GM12878 (cell line): ENCODE results near the gene RAD23B. TPM values are rescaled to one million over a fixed set of nuclear protein-coding genes. Genes with fewer than 3 reads are reported as not detected.

Experiments used
- ATAC-seq: fragments of 200-7000 bp; cut with Tn5 transposase; 3 replicates; pipeline ENCODE4 v1.9.1; 2020; ENCODE audit warnings: mild to moderate bottlenecking, moderate library complexity
- BruUV-seq: library from RNA; stranded (reverse); fragments of 400-500 nt; replicated peaks from 2 replicates; lab custom pipeline; 2021; lab: Mats Ljungman, UMichigan
- CTCF ChIA-PET: fragments of 300-600 bp; sonication (Branson Sonifier 250); formaldehyde crosslinking; extraction: SDS; loops from one replicate; lab custom pipeline; 2021; ENCODE audit warnings: inconsistent platforms; lab: Yijun Ruan, JAX
- POLR2A ChIA-PET: fragments of 350-600 bp; formaldehyde crosslinking; extraction: SDS; loops from one replicate; lab custom pipeline; 2021; ENCODE audit warnings: inconsistent platforms; lab: Charles Lee
- RAD21 ChIA-PET: fragments of 300-600 bp; sonication (Branson Sonifier 250); formaldehyde crosslinking; loops from one replicate; lab custom pipeline; 2023; ENCODE audit warnings: antibody characterized with exemption; ENCODE audit not compliant: unreplicated experiment; lab: Charles Lee
- SMC1A ChIA-PET: fragments of 300-600 bp; sonication (Branson Sonifier 250); formaldehyde crosslinking; loops from one replicate; lab custom pipeline; 2023; ENCODE audit not compliant: unreplicated experiment, uncharacterized antibody; lab: Charles Lee
- DNase-seq: peaks from one replicate; pipeline ENCODE4 v3.0.0-alpha.2; 2011; ENCODE audit warnings: low read depth, low spot score
- FAIRE-seq: peaks from 3 replicates; lab custom pipeline; 2011; peaks lifted over from hg19 to GRCh38; lab: Jason Lieb, UNC
- H2AFZ ChIP-seq: 2 replicates; pipeline ENCODE4 v1.6.0; 2011; ENCODE audit warnings: low read depth, low read length, control low read depth; ENCODE audit not compliant: control insufficient read depth
- H3K27ac ChIP-seq: 2 replicates; pipeline ENCODE4 v1.5.1; 2011; ENCODE audit warnings: control low read depth; ENCODE audit not compliant: control insufficient read depth, insufficient read depth
- H3K27me3 ChIP-seq, 2 experiments: replicated peaks in 1 of 2; 2 replicates each; pipeline versions ENCODE4 v1.6.0 to v1.6.1; 2011; ENCODE audit warnings: low read length in 1 of 2; ENCODE audit not compliant: control insufficient read depth in 2 of 2, insufficient read depth in 2 of 2
- H3K36me3 ChIP-seq, 2 experiments: 2 replicates each; pipeline ENCODE4 v1.5.1; 2011; ENCODE audit warnings: low read length in 1 of 2; ENCODE audit not compliant: control insufficient read depth in 2 of 2, insufficient read depth in 2 of 2
- H3K4me1 ChIP-seq: 2 replicates; pipeline ENCODE4 v1.6.1; 2011; ENCODE audit warnings: mild to moderate bottlenecking, low read length, moderate library complexity, mixed read lengths; ENCODE audit not compliant: control insufficient read depth, insufficient read depth
- H3K4me2 ChIP-seq: 2 replicates; pipeline ENCODE4 v1.6.0; 2011; ENCODE audit warnings: control low read depth; ENCODE audit not compliant: control insufficient read depth, insufficient read depth
- H3K4me3 ChIP-seq: fragments of 200-600 bp; sonication (generic); 2 replicates; pipeline ENCODE4 v1.5.1; 2016
- H3K79me2 ChIP-seq: 2 replicates; pipeline ENCODE4 v1.6.0; 2011; ENCODE audit warnings: low read length; ENCODE audit not compliant: control insufficient read depth, insufficient read depth
- H3K9ac ChIP-seq: 2 replicates; pipeline ENCODE4 v1.8.0; 2011; ENCODE audit warnings: low read length, control low read depth, mixed read lengths; ENCODE audit not compliant: control insufficient read depth, insufficient read depth
- H3K9me3 ChIP-seq: replicated peaks from 3 replicates; pipeline ENCODE4 v1.5.1; 2011; ENCODE audit warnings: mild to moderate bottlenecking, low read length; ENCODE audit not compliant: control insufficient read depth, insufficient read depth
- H4K20me1 ChIP-seq: 2 replicates; pipeline ENCODE4 v1.6.0; 2011; ENCODE audit not compliant: control insufficient read depth, insufficient read depth
- CBX5 ChIP-seq: sonication (generic); IDR thresholded peaks from 2 replicates; pipeline ENCODE4 v1.6.1; 2016; ENCODE audit warnings: low read depth, moderate library complexity, mild to moderate bottlenecking, inconsistent platforms
- CHD1 ChIP-seq: IDR thresholded peaks from 2 replicates; pipeline ENCODE4 v1.6.1; 2012; ENCODE audit warnings: low read depth, low read length, improper control_type of control experiment
- CHD4 ChIP-seq: fragments of 200-600 bp; sonication (generic); IDR thresholded peaks from 2 replicates; pipeline ENCODE4 v1.6.1; 2016; ENCODE audit warnings: mild to moderate bottlenecking
- E2F8 ChIP-seq: fragments of 450-650 bp; IDR thresholded peaks from 2 replicates; pipeline ENCODE4 v1.6.1; 2018; ENCODE audit warnings: mild to moderate bottlenecking, low read depth, moderate library complexity; ENCODE audit not compliant: partially characterized antibody
- ESRRA ChIP-seq: IDR thresholded peaks from 2 replicates; pipeline ENCODE4 v1.6.1; 2012; ENCODE audit warnings: mild to moderate bottlenecking, low read length, improper control_type of control experiment
- HCFC1 ChIP-seq: fragments of 150-350 bp; IDR thresholded peaks from 2 replicates; pipeline ENCODE4 v1.6.1; 2014; ENCODE audit warnings: low read length
- IRF3 ChIP-seq: fragments of 450-650 bp; IDR thresholded peaks from 2 replicates; pipeline ENCODE4 v1.6.1; 2014; ENCODE audit warnings: mild to moderate bottlenecking
- KDM1A ChIP-seq: fragments of 200-600 bp; sonication (generic); IDR thresholded peaks from 2 replicates; pipeline ENCODE4 v1.6.1; 2016; ENCODE audit warnings: borderline replicate concordance
- MXI1 ChIP-seq: fragments of 150-350 bp; IDR thresholded peaks from 2 replicates; pipeline ENCODE4 v1.6.1; 2011; ENCODE audit warnings: low read depth, mild to moderate bottlenecking, inconsistent platforms, low read length, improper control_type of control experiment
- NR2C1 ChIP-seq: fragments of 450-650 bp; IDR thresholded peaks from 2 replicates; pipeline ENCODE4 v1.6.1; 2017; ENCODE audit warnings: antibody characterized with exemption, mild to moderate bottlenecking, moderate library complexity
- NRF1 ChIP-seq: conservative IDR thresholded peaks from 2 replicates; pipeline ENCODE4 v1.6.1; 2011; ENCODE audit warnings: mild to moderate bottlenecking, low read depth, low read length, improper control_type of control experiment
- PKNOX1 ChIP-seq: fragments of 450-650 bp; IDR thresholded peaks from 2 replicates; pipeline ENCODE4 v1.6.1; 2016; ENCODE audit warnings: mild to moderate bottlenecking
- POLR2AphosphoS2 ChIP-seq: IDR thresholded peaks from 2 replicates; pipeline ENCODE4 v1.6.1; 2011; ENCODE audit warnings: low read depth, mild to moderate bottlenecking, low read length, improper control_type of control experiment, moderate library complexity
- RAD51 ChIP-seq: fragments of 450-650 bp; IDR thresholded peaks from 2 replicates; pipeline ENCODE4 v1.6.1; 2016; ENCODE audit warnings: moderate library complexity, mild to moderate bottlenecking, inconsistent platforms
- SRF ChIP-seq, 2 experiments: IDR thresholded peaks; 2 replicates each; pipeline ENCODE4 v1.6.1; 2011; ENCODE audit warnings: low read depth in 2 of 2, low read length in 2 of 2, mild to moderate bottlenecking in 1 of 2, moderate library complexity in 1 of 2
- SUZ12 ChIP-seq: fragments of 200-600 bp; sonication (generic); IDR thresholded peaks from one replicate; pipeline ENCODE4 v1.6.1; 2018; ENCODE audit warnings: antibody characterized with exemption, mild to moderate bottlenecking; ENCODE audit not compliant: unreplicated experiment
- TCF12 ChIP-seq: IDR thresholded peaks from 2 replicates; pipeline ENCODE4 v1.6.1; 2011; ENCODE audit warnings: low read depth, mild to moderate bottlenecking, low read length
- USF1 ChIP-seq: IDR thresholded peaks from 2 replicates; pipeline ENCODE4 v1.6.1; 2011; ENCODE audit warnings: borderline replicate concordance, low read depth, mild to moderate bottlenecking, moderate library complexity, mixed read lengths, low read length; ENCODE audit not compliant: insufficient read depth; ENCODE audit errors: extremely low read length
- ZNF622 ChIP-seq: fragments of 450-650 bp; IDR thresholded peaks from 2 replicates; pipeline ENCODE4 v1.6.1; 2017; ENCODE audit warnings: mild to moderate bottlenecking, inconsistent platforms
- WGBS: methylation state at CpG from one replicate; pipeline ENCODE4 v1.1.6; 2016; ENCODE audit warnings: low lambda C conversion rate; ENCODE audit not compliant: insufficient replicate concordance, insufficient coverage; ENCODE audit errors: missing lambda C conversion rate; 5-methylcytosine and 5-hydroxymethylcytosine counted together
- in situ Hi-C: fragments of 300-500 bp; cut with MboI; formaldehyde crosslinking; loops from 9 replicates; pipeline ENCODE4 v1.14.3; 2018; ENCODE audit warnings: mixed read lengths
- intact Hi-C: fragments of 100-400 bp; cut with micrococcal nuclease; formaldehyde crosslinking; loops from one replicate; pipeline ENCODE4 v1.14.2; 2022; ENCODE audit not compliant: unreplicated experiment
- polyA plus RNA-seq, 11 experiments: library from polyadenylated mRNA; depleted of rRNA in 4 of 11; unstranded in 6 of 11; stranded (reverse) in 5 of 11; fragments of >200 nt; fragmentation: Nextera tagmentation in 4 of 11; fragmentation: Illumina TruSeq in 1 of 11; extraction: Ambion mirVana in 4 of 11; extraction: Trizol in 1 of 11; gene quantifications; 1 replicate in 1 of 11; 2 replicates in 10 of 11; pipeline versions ENCODE4 v1.2.1 to v1.2.3, GENCODE V29; 2011 to 2016; ENCODE audit warnings: inconsistent platforms in 2 of 11, missing spikeins in 2 of 11, low read depth in 1 of 11
- total RNA-seq, 4 experiments: library from RNA; depleted of rRNA in 3 of 4; stranded (reverse); fragments of >200 nt in 3 of 4; fragmentation: Illumina TruSeq in 1 of 4; extraction: Trizol in 1 of 4; gene quantifications; 2 replicates each; pipeline versions ENCODE4 v1.2.1 to v1.2.3, GENCODE V29; 2013 to 2021

Gene RAD23B
- total and polyA plus RNA-seq, 10 of the 15 experiments (the other 5 are each of a cell fraction or from before 2014, with no cell fraction given), result 10.3 to 256 (median 54.6) TPM

GRCh38 chr9:107306308-107306707 is 23.2 kb downstream of the RAD23B start (continued):
- no peak for TF ChIP-seq ESRRA
- no peak for TF ChIP-seq TCF12

GRCh38 chr9:107307331-107307730 is 24.3 kb downstream of the RAD23B start:
- no peak overlapping the region for H3K4me2 ChIP-seq
- no peak overlapping the region for H3K4me3 ChIP-seq
- SMC1A ChIA-PET, result interaction anchor here (0.6 to 1.9 kb wide), 7 partner anchors 10 to 268 kb away, joined by 3 to 4 read pairs (median 4); no protein-coding TSS in a partner anchor
- H3K79me2 ChIP-seq, result peaks cover 22% of the 10 kb centered on the region
- POLR2A ChIA-PET, result no interaction called here
- no peak overlapping the region for H3K9ac ChIP-seq
- H3K36me3 ChIP-seq, result peaks cover 10 to 28% of the 10 kb centered on the region in 2 experiments
- H3K4me1 ChIP-seq, result no peaks in the 10 kb centered on the region
- WGBS, result 50% methylated on average over 1 of the region's 1 CpG
- no peaks in the 10 kb centered on the region for H4K20me1 ChIP-seq
- CTCF ChIA-PET, result interaction anchor here (0.6 to 2.2 kb wide), 4 partner anchors 34 to 546 kb away, joined by 3 to 10 read pairs (median 4); no protein-coding TSS in a partner anchor
- no TSS peak for BruUV-seq
- DNase-seq, result no peak
- no peaks in the 10 kb centered on the region for H3K9me3 ChIP-seq
- no peaks in the 10 kb centered on the region for H3K27me3 ChIP-seq
- ATAC-seq, result no peak
- RAD21 ChIA-PET, result interaction anchor here (0.7 kb wide), 2 partner anchors 160 to 1258 kb away, joined by 3 read pairs; no protein-coding TSS in a partner anchor
- H2AFZ ChIP-seq, result no peak overlapping the region
- in situ Hi-C loops, result no loop called here
- H3K27ac ChIP-seq, result no peak overlapping the region
- intact Hi-C loops, result no loop called here
- FAIRE-seq, result no peak
- TF ChIP-seq IRF3 (no peak), USF1 (no peak), SRF (IDR thresholded peaks at IDR 0.05; ENCODE audit: low read depth in 2 of 2, low read length in 2 of 2) (no peak), NR2C1 (no peak), KDM1A (no peak), SUZ12 (no peak), RAD51 (no peak), CBX5 (no peak), E2F8 (no peak), CHD4 (no peak), POLR2AphosphoS2 (no peak), MXI1 (no peak), PKNOX1 (no peak), HCFC1 (no peak), ZNF622 (no peak), NRF1 (no peak), CHD1 (no peak)
